ENCODE measurements around the gene BABAM2.

The BABAM2 gene

GRCh38 chr2:28288620-28289019 is 398.1 kb downstream of the BABAM2 start:
- TF ChIP-seq CTCF (conservative IDR thresholded peaks at IDR 0.05; ENCODE audit: low read depth, low read length), result no peak
- no peak for DNase-seq (ENCODE audit: low read depth)
- H3K4me3 ChIP-seq (ENCODE audit: low read length), result no peak overlapping the region

- no peak overlapping the region for H3K4me3 ChIP-seq (ENCODE audit: low read length)
- no peak for TF ChIP-seq CTCF (conservative IDR thresholded peaks at IDR 0.05; ENCODE audit: low read depth, low read length)
- DNase-seq (ENCODE audit: low read depth), result no peak
These were observed 401.4 kb downstream of the BABAM2 start for GRCh38 chr2:28291811-28292440.

GRCh38 chr2:28292491-28292890 is 402.0 kb downstream of the BABAM2 start:
- TF ChIP-seq CTCF (conservative IDR thresholded peaks at IDR 0.05; ENCODE audit: low read depth, low read length), result no peak
- H3K4me3 ChIP-seq (ENCODE audit: low read length), result no peak overlapping the region
- DNase-seq (ENCODE audit: low read depth), result no peak

- TF ChIP-seq CTCF (conservative IDR thresholded peaks at IDR 0.05; ENCODE audit: low read depth, low read length), result no peak
- H3K4me3 ChIP-seq (ENCODE audit: low read length), result no peak overlapping the region
- no peak for DNase-seq (ENCODE audit: low read depth)
These were observed 402.9 kb downstream of the BABAM2 start for GRCh38 chr2:28293416-28293815.

- no peak for DNase-seq (ENCODE audit: low read depth)
- no peak overlapping the region for H3K4me3 ChIP-seq (ENCODE audit: low read length)
- no peak for TF ChIP-seq CTCF (conservative IDR thresholded peaks at IDR 0.05; ENCODE audit: low read depth, low read length)
These were observed 403.9 kb downstream of the BABAM2 start for GRCh38 chr2:28294451-28294850.

- DNase-seq (ENCODE audit: low read depth), result no peak
- TF ChIP-seq CTCF (conservative IDR thresholded peaks at IDR 0.05; ENCODE audit: low read depth, low read length), result no peak
- no peak overlapping the region for H3K4me3 ChIP-seq (ENCODE audit: low read length)
These were observed 405.7 kb downstream of the BABAM2 start for GRCh38 chr2:28296243-28296642.

- TF ChIP-seq CTCF (conservative IDR thresholded peaks at IDR 0.05; ENCODE audit: low read depth, low read length), result no peak
These were observed 406.4 kb downstream of the BABAM2 start for GRCh38 chr2:28296904-28297303.

More at GRCh38 chr2:28296904-28297303, 406.4 kb downstream of the BABAM2 start:
- H3K4me3 ChIP-seq (ENCODE audit: low read length), result no peak overlapping the region
- no peak for DNase-seq (ENCODE audit: low read depth)
